ENCODE results near the gene PER3.
A peak's percentile ranks its signal among the peaks of the same experiment; 100 is the strongest.

The PER3 gene

GRCh38 chr1:7768583-7768982 lies 15.5 kb upstream of the PER3 start:
- peaks cover 13% of the 10 kb centered on the region for H4K20me1 ChIP-seq (ENCODE audit: insufficient read depth, low read length, poor library complexity, severe bottlenecking)
- H3K9me3 ChIP-seq (ENCODE audit: insufficient read depth, low read depth, low read length), result no peaks in the 10 kb centered on the region
- TF ChIP-seq CTCF (conservative IDR thresholded peaks at IDR 0.05; ENCODE audit: low read length), result 0 out of 2 replicates have a peak, but pooled peaks have one; percentile 9
- TF ChIP-seq EZH2phosphoT487 (IDR thresholded peaks at IDR 0.05; ENCODE audit: borderline replicate concordance), result no peak
- no peaks in the 10 kb centered on the region for H3F3A ChIP-seq (ENCODE audit: low read depth)
- peaks cover 37% of the 10 kb centered on the region for H3K4me1 ChIP-seq (ENCODE audit: insufficient read depth, low read length, poor library complexity, severe bottlenecking)
- H3K9me2 ChIP-seq (replicated peaks; ENCODE audit: low read depth, low read length), result no peaks in the 10 kb centered on the region
- no peaks in the 10 kb centered on the region for H3K36me3 ChIP-seq (ENCODE audit: insufficient read depth, low read length)
- peak overlapping the region; percentile 12 for H3K4me2 ChIP-seq (ENCODE audit: low read depth, low read length, poor library complexity, severe bottlenecking)
- no peak overlapping the region for H3K4me3 ChIP-seq (ENCODE audit: low read length, poor library complexity, severe bottlenecking)
- no peak overlapping the region for H3K9ac ChIP-seq (ENCODE audit: low read depth, low read length, poor library complexity, severe bottlenecking)
- H3K79me2 ChIP-seq (ENCODE audit: insufficient read depth, low read length), result peaks cover 24% of the 10 kb centered on the region
- no peaks in the 10 kb centered on the region for H3K27me3 ChIP-seq (ENCODE audit: insufficient read depth, low read length, poor library complexity, severe bottlenecking)
- H2AFZ ChIP-seq (ENCODE audit: low read length), result peak overlapping the region; percentile 63

GRCh38 chr1:7769673-7770412 lies 14.2 kb upstream of the PER3 start:
- peak overlapping the region; percentile 76 for H3K4me2 ChIP-seq (ENCODE audit: low read depth, low read length, poor library complexity, severe bottlenecking)

GRCh38 chr1:7770669-7770996 lies 13.5 kb upstream of the PER3 start:
- H3K9ac ChIP-seq (ENCODE audit: low read depth, low read length, poor library complexity, severe bottlenecking), result peak overlapping the region; percentile 86
- peak overlapping the region; percentile 97 for H3K4me3 ChIP-seq (ENCODE audit: low read length, poor library complexity, severe bottlenecking)
- H3F3A ChIP-seq (ENCODE audit: low read depth), result no peaks in the 10 kb centered on the region
- no peaks in the 10 kb centered on the region for H3K36me3 ChIP-seq (ENCODE audit: insufficient read depth, low read length)
- H3K4me2 ChIP-seq (ENCODE audit: low read depth, low read length, poor library complexity, severe bottlenecking), result peak overlapping the region; percentile 76
- no peaks in the 10 kb centered on the region for H3K27me3 ChIP-seq (ENCODE audit: insufficient read depth, low read length, poor library complexity, severe bottlenecking)
- no peak for TF ChIP-seq EZH2phosphoT487 (IDR thresholded peaks at IDR 0.05; ENCODE audit: borderline replicate concordance)
- no peak for TF ChIP-seq CTCF (conservative IDR thresholded peaks at IDR 0.05; ENCODE audit: low read length)
- H3K9me2 ChIP-seq (replicated peaks; ENCODE audit: low read depth, low read length), result no peaks in the 10 kb centered on the region
- no peaks in the 10 kb centered on the region for H3K9me3 ChIP-seq (ENCODE audit: insufficient read depth, low read depth, low read length)
- peak overlapping the region; percentile 90 for H2AFZ ChIP-seq (ENCODE audit: low read length)
- peaks cover 37% of the 10 kb centered on the region for H3K4me1 ChIP-seq (ENCODE audit: insufficient read depth, low read length, poor library complexity, severe bottlenecking)
- H3K79me2 ChIP-seq (ENCODE audit: insufficient read depth, low read length), result peaks cover 37% of the 10 kb centered on the region
- H4K20me1 ChIP-seq (ENCODE audit: insufficient read depth, low read length, poor library complexity, severe bottlenecking), result peaks cover 13% of the 10 kb centered on the region

More at GRCh38 chr1:7769673-7770412, 14.2 kb upstream of the PER3 start:
- peaks cover 34% of the 10 kb centered on the region for H3K79me2 ChIP-seq (ENCODE audit: insufficient read depth, low read length)
- no peaks in the 10 kb centered on the region for H3K9me3 ChIP-seq (ENCODE audit: insufficient read depth, low read depth, low read length)
- H3F3A ChIP-seq (ENCODE audit: low read depth), result no peaks in the 10 kb centered on the region
- H3K27me3 ChIP-seq (ENCODE audit: insufficient read depth, low read length, poor library complexity, severe bottlenecking), result no peaks in the 10 kb centered on the region
- H3K36me3 ChIP-seq (ENCODE audit: insufficient read depth, low read length), result no peaks in the 10 kb centered on the region
- peaks cover 13% of the 10 kb centered on the region for H4K20me1 ChIP-seq (ENCODE audit: insufficient read depth, low read length, poor library complexity, severe bottlenecking)
- peaks cover 37% of the 10 kb centered on the region for H3K4me1 ChIP-seq (ENCODE audit: insufficient read depth, low read length, poor library complexity, severe bottlenecking)
- no peak overlapping the region for H3K4me3 ChIP-seq (ENCODE audit: low read length, poor library complexity, severe bottlenecking)
- no peak overlapping the region for H2AFZ ChIP-seq (ENCODE audit: low read length)
- TF ChIP-seq EZH2phosphoT487 (IDR thresholded peaks at IDR 0.05; ENCODE audit: borderline replicate concordance) (no peak), CTCF (conservative IDR thresholded peaks at IDR 0.05; ENCODE audit: low read length) (no peak)
- no peaks in the 10 kb centered on the region for H3K9me2 ChIP-seq (replicated peaks; ENCODE audit: low read depth, low read length)
- H3K9ac ChIP-seq (ENCODE audit: low read depth, low read length, poor library complexity, severe bottlenecking), result no peak overlapping the region
